GM23338 (cell line): Measurements from ENCODE around the gene EYS. TPM values are rescaled to one million over a fixed set of nuclear protein-coding genes. Genes with fewer than 3 reads are reported as not detected.

ENCODE experiments used
- ATAC-seq: fragments of 200-7000 bp; cut with Tn5 transposase; 3 replicates; pipeline ENCODE4 v1.9.1; 2020
- DNase-seq: peaks from one replicate; pipeline ENCODE4 v3.0.0-alpha.2; 2015; ENCODE audit warnings: low spot score
- H2AFZ ChIP-seq: fragments of 200-600 bp; sonication (generic); 2 replicates; pipeline ENCODE4 v1.8.0; 2016; ENCODE audit warnings: antibody characterized with exemption, mild to moderate bottlenecking, moderate library complexity
- H3F3A ChIP-seq: fragments of 200-600 bp; sonication (generic); replicated peaks from 2 replicates; pipeline ENCODE4 v1.8.0; 2017; ENCODE audit warnings: antibody characterized with exemption, mixed run types, low read depth
- H3K27ac ChIP-seq: fragments of 200-600 bp; sonication (generic); 2 replicates; pipeline ENCODE4 v1.6.1; 2016; ENCODE audit warnings: low read depth
- H3K27me3 ChIP-seq: fragments of 200-600 bp; sonication (generic); 2 replicates; pipeline ENCODE4 v1.8.0; 2016; ENCODE audit warnings: mild to moderate bottlenecking, mixed run types, moderate library complexity; ENCODE audit not compliant: insufficient read depth
- H3K36me3 ChIP-seq: fragments of 200-600 bp; sonication (generic); 2 replicates; pipeline ENCODE4 v1.8.0; 2016; ENCODE audit warnings: mild to moderate bottlenecking; ENCODE audit not compliant: insufficient read depth
- H3K4me1 ChIP-seq: fragments of 200-600 bp; sonication (generic); 2 replicates; pipeline ENCODE4 v1.8.0; 2016; ENCODE audit warnings: mild to moderate bottlenecking, moderate library complexity; ENCODE audit not compliant: insufficient read depth
- H3K4me2 ChIP-seq: fragments of 200-600 bp; sonication (generic); 2 replicates; pipeline ENCODE4 v1.7.1; 2017; ENCODE audit warnings: mixed run types
- H3K4me3 ChIP-seq: fragments of 200-600 bp; sonication (generic); 2 replicates; pipeline ENCODE4 v1.6.1; 2016; ENCODE audit warnings: mixed run types
- H3K79me2 ChIP-seq: fragments of 200-600 bp; sonication (generic); replicated peaks from 2 replicates; pipeline ENCODE4 v1.8.0; 2017; ENCODE audit warnings: mild to moderate bottlenecking; ENCODE audit not compliant: insufficient read depth
- H3K9me2 ChIP-seq: fragments of 200-600 bp; sonication (generic); 2 replicates; pipeline ENCODE4 v1.8.0; 2017; ENCODE audit not compliant: insufficient read depth
- H4K20me1 ChIP-seq: fragments of 200-600 bp; sonication (generic); replicated peaks from 2 replicates; pipeline ENCODE4 v1.8.0; 2017; ENCODE audit warnings: mild to moderate bottlenecking; ENCODE audit not compliant: insufficient read depth
- H3K27ac Mint-ChIP-seq: 2 replicates; pipeline ENCODE4 v1.8.0; 2020; ENCODE audit warnings: inconsistent platforms, mild to moderate bottlenecking, moderate library complexity, mixed read lengths
- H3K27me3 Mint-ChIP-seq: 3 replicates; pipeline ENCODE4 v1.8.0; 2022; ENCODE audit warnings: low read depth, mild to moderate bottlenecking, moderate library complexity, mixed read lengths, inconsistent platforms; ENCODE audit not compliant: insufficient read depth, poor library complexity
- H3K36me3 Mint-ChIP-seq: 3 replicates; pipeline ENCODE4 v1.8.0; 2021; ENCODE audit warnings: low read depth, mild to moderate bottlenecking, inconsistent platforms, moderate library complexity, mixed read lengths
- H3K4me1 Mint-ChIP-seq: 3 replicates; pipeline ENCODE4 v1.8.0; 2020; ENCODE audit warnings: mild to moderate bottlenecking, inconsistent platforms, mixed read lengths
- H3K4me3 Mint-ChIP-seq: 3 replicates; pipeline ENCODE4 v1.8.0; 2021; ENCODE audit warnings: moderate library complexity, mild to moderate bottlenecking, inconsistent platforms, mixed read lengths
- H3K9me3 Mint-ChIP-seq: 3 replicates; pipeline ENCODE4 v1.8.0; 2020; ENCODE audit warnings: moderate library complexity, mild to moderate bottlenecking, inconsistent platforms, mixed read lengths
- CREB1 ChIP-seq: fragments of 250-450 bp; sonication (Bioruptor Pico); IDR thresholded peaks from 2 replicates; pipeline ENCODE4 v1.5.0; 2020; ENCODE audit warnings: low read depth, mild to moderate bottlenecking, moderate library complexity
- CTCF ChIP-seq, 2 experiments: fragments of 200-600 bp in 1 of 2; sonication (generic) in 1 of 2; conservative IDR thresholded peaks; 2 replicates each; pipeline versions ENCODE4 v1.5.1 to v1.6.1; 2016 to 2017; ENCODE audit warnings: antibody characterized with exemption in 2 of 2, low read depth in 2 of 2, mild to moderate bottlenecking in 2 of 2, moderate library complexity in 1 of 2
- ETS1 ChIP-seq: IDR thresholded peaks from 2 replicates; pipeline ENCODE4 v1.6.1; 2016; ENCODE audit warnings: antibody characterized with exemption
- EZH2 ChIP-seq: fragments of 200-600 bp; sonication (generic); IDR thresholded peaks from one replicate; pipeline ENCODE4 v1.8.0; 2017; ENCODE audit warnings: antibody characterized with exemption, mild to moderate bottlenecking, low read depth; ENCODE audit not compliant: unreplicated experiment
- EZH2phosphoT487 ChIP-seq: fragments of 200-600 bp; sonication (generic); IDR thresholded peaks from one replicate; pipeline ENCODE4 v1.8.1; 2018; ENCODE audit warnings: antibody characterized with exemption; ENCODE audit not compliant: unreplicated experiment
- NANOG ChIP-seq: IDR thresholded peaks from 2 replicates; pipeline ENCODE4 v1.6.1; 2016; ENCODE audit warnings: antibody characterized with exemption, borderline replicate concordance
- POLR2AphosphoS5 ChIP-seq: IDR thresholded peaks from 2 replicates; pipeline ENCODE4 v1.6.1; 2016; ENCODE audit warnings: antibody characterized with exemption, low read depth
- REST ChIP-seq: IDR thresholded peaks from one replicate; pipeline ENCODE4 v1.6.1; 2018; ENCODE audit warnings: antibody characterized with exemption; ENCODE audit not compliant: unreplicated experiment
- STAT1 ChIP-seq: IDR thresholded peaks from one replicate; pipeline ENCODE4 v1.6.1; 2016; ENCODE audit warnings: antibody characterized with exemption; ENCODE audit not compliant: unreplicated experiment
- ZNF114 ChIP-seq: fragments of 250-450 bp; sonication (Bioruptor Pico); IDR thresholded peaks from 2 replicates; pipeline ENCODE4 v1.5.0; 2020; ENCODE audit warnings: mild to moderate bottlenecking, moderate library complexity
- ZNF331 ChIP-seq: fragments of 250-450 bp; sonication (Bioruptor Pico); IDR thresholded peaks from 2 replicates; pipeline ENCODE4 v1.5.0; 2020; ENCODE audit warnings: low read depth, mild to moderate bottlenecking, moderate library complexity
- ZNF462 ChIP-seq: fragments of 250-450 bp; sonication (Bioruptor Pico); IDR thresholded peaks from 2 replicates; pipeline ENCODE4 v1.5.0; 2020; ENCODE audit warnings: mild to moderate bottlenecking, moderate library complexity
- polyA plus RNA-seq: library from polyadenylated mRNA; unstranded; fragments of >200 nt; fragmentation: Nextera tagmentation; extraction: Ambion mirVana; gene quantifications from 2 replicates; pipeline ENCODE4 v1.2.1, GENCODE V29; 2016
- total RNA-seq: library from RNA; depleted of rRNA; stranded (reverse); fragments of >200 nt; shearing (Covaris generic); gene quantifications from 2 replicates; pipeline ENCODE4 v1.2.3, GENCODE V29; 2014

Gene EYS
- total and polyA plus RNA-seq, 2 experiments from 2014 or later = 0.38 to 0.52 TPM

- no peak overlapping the region for H2AFZ ChIP-seq
- H3K36me3 Mint-ChIP-seq = peaks cover 7% of the 10 kb centered on the region; the same call in 1 of the 3 replicates
- H4K20me1 ChIP-seq = no peaks in the 10 kb centered on the region
- H3K27ac Mint-ChIP-seq = no peak overlapping the region
- TF ChIP-seq ETS1 (no peak), CREB1 (CRISPR knock-in tag) (no peak), ZNF331 (CRISPR knock-in tag) (no peak), REST (no peak), EZH2 (no peak), ZNF114 (CRISPR knock-in tag) (no peak), POLR2AphosphoS5 (no peak), ZNF462 (no peak), STAT1 (no peak), NANOG (no peak), EZH2phosphoT487 (no peak), CTCF (conservative IDR thresholded peaks at IDR 0.05; ENCODE audit: low read depth in 2 of 2) (no peak)
- ATAC-seq (no peak), DNase-seq (no peak)
- no peaks in the 10 kb centered on the region for H3K27me3 ChIP-seq
- peaks cover 3% of the 10 kb centered on the region for H3K27me3 Mint-ChIP-seq
- no peak overlapping the region for H3K27ac ChIP-seq
- H3K4me1 ChIP-seq = no peaks in the 10 kb centered on the region
- no peaks in the 10 kb centered on the region; the same call in 2 of the 3 replicates for H3K4me1 Mint-ChIP-seq
- H3K9me2 ChIP-seq = peaks cover 5% of the 10 kb centered on the region
- peaks cover 12% of the 10 kb centered on the region for H3K9me3 Mint-ChIP-seq
- no peaks in the 10 kb centered on the region for H3F3A ChIP-seq
- H3K4me2 ChIP-seq = no peak overlapping the region
- no peaks in the 10 kb centered on the region for H3K36me3 ChIP-seq
- no peak overlapping the region for H3K4me3 ChIP-seq
- no peaks in the 10 kb centered on the region for H3K79me2 ChIP-seq
- no peak overlapping the region for H3K4me3 Mint-ChIP-seq
These were observed 693.0 kb downstream of the EYS start for GRCh38 chr6:65014006-65014405.
